GM19438 (cell line): ENCODE measurements around the gene SBDS.

ENCODE experiments used
- ATAC-seq: cut with Tn5 transposase; IDR thresholded peaks from one replicate; pipeline ENCODE4 v1.9.1; 2021; ENCODE audit warnings: low read depth; ENCODE audit not compliant: unreplicated experiment

Gene SBDS

GRCh38 chr7:66948480-66949109, 46.8 kb downstream of the SBDS start:
- ATAC-seq, result no peak

GRCh38 chr7:66946545-66946944, 48.8 kb downstream of the SBDS start:
- ATAC-seq, result no peak

- ATAC-seq, result no peak
These were observed 56.1 kb downstream of the SBDS start for GRCh38 chr7:66939325-66939724.

GRCh38 chr7:66937940-66938339, 57.4 kb downstream of the SBDS start:
- no peak for ATAC-seq
